Fibroblast of lung (primary cell): ENCODE data around the gene FAM184A. TPM values are rescaled to one million over a fixed set of nuclear protein-coding genes. Genes with fewer than 3 reads are reported as not detected.

Source experiments
- DNase-seq, 2 donors: peaks; one replicate each; pipeline versions ENCODE4 v3.0.0 to v3.0.0-alpha.2; 2010; ENCODE audit warnings: low read depth in 2 of 2
- H2AFZ ChIP-seq: 2 replicates; pipeline ENCODE4 v1.5.1; 2012; ENCODE audit warnings: low read length, control low read depth, inconsistent platforms
- H3K27ac ChIP-seq: 2 replicates; pipeline ENCODE4 v1.5.1; 2011; ENCODE audit warnings: low read length, control low read depth; ENCODE audit not compliant: insufficient read depth
- H3K27me3 ChIP-seq: 2 replicates; pipeline ENCODE4 v1.5.1; 2011; ENCODE audit warnings: mild to moderate bottlenecking, low read length; ENCODE audit not compliant: control insufficient read depth, insufficient read depth
- H3K36me3 ChIP-seq: 2 replicates; pipeline ENCODE4 v1.5.1; 2011; ENCODE audit warnings: low read length; ENCODE audit not compliant: control insufficient read depth, insufficient read depth
- H3K4me1 ChIP-seq: 2 replicates; pipeline ENCODE4 v1.5.1; 2011; ENCODE audit warnings: low read length; ENCODE audit not compliant: control insufficient read depth, insufficient read depth; ENCODE audit errors: extremely low read depth
- H3K4me2 ChIP-seq: 2 replicates; pipeline ENCODE4 v1.5.1; 2011; ENCODE audit warnings: low read length, control low read depth; ENCODE audit not compliant: insufficient read depth; ENCODE audit errors: extremely low read depth
- H3K4me3 ChIP-seq, 4 experiments: fragments of 200-600 bp in 1 of 4; sonication (generic) in 1 of 4; replicated peaks in 1 of 4; 2 replicates each; pipeline ENCODE4 v1.5.1; 2011 to 2016; ENCODE audit warnings: low read length in 4 of 4, low read depth in 3 of 4, mild to moderate bottlenecking in 3 of 4, control low read depth in 2 of 4, inconsistent platforms in 1 of 4, mixed read lengths in 1 of 4; ENCODE audit not compliant: insufficient read depth in 1 of 4; ENCODE audit errors: control extremely low read depth in 1 of 4
- H3K79me2 ChIP-seq: 2 replicates; pipeline ENCODE4 v1.5.1; 2012; ENCODE audit warnings: mild to moderate bottlenecking, low read length, inconsistent platforms; ENCODE audit not compliant: control insufficient read depth, insufficient read depth
- H3K9ac ChIP-seq: 2 replicates; pipeline ENCODE4 v1.5.1; 2011; ENCODE audit warnings: mild to moderate bottlenecking, low read length, control low read depth; ENCODE audit not compliant: insufficient read depth
- H3K9me3 ChIP-seq: 2 replicates; pipeline ENCODE4 v1.5.1; 2012; ENCODE audit warnings: low read depth, low read length; ENCODE audit not compliant: control insufficient read depth, insufficient read depth
- H4K20me1 ChIP-seq: 2 replicates; pipeline ENCODE4 v1.5.1; 2011; ENCODE audit warnings: low read length; ENCODE audit not compliant: control insufficient read depth, insufficient read depth; ENCODE audit errors: extremely low read depth
- CTCF ChIP-seq, 2 donors: IDR thresholded peaks in 1 of 2; conservative IDR thresholded peaks in 1 of 2; 1 replicate in 1 of 2; 2 replicates in 1 of 2; pipeline ENCODE4 v1.5.1; 2011 to 2012; ENCODE audit warnings: low read length in 2 of 2, control low read depth in 1 of 2, inconsistent platforms in 1 of 2, low read depth in 1 of 2, mild to moderate bottlenecking in 1 of 2
- EZH2 ChIP-seq: IDR thresholded peaks from 2 replicates; pipeline ENCODE4 v1.5.1; 2012; ENCODE audit warnings: low read length, control low read depth, mild to moderate bottlenecking; ENCODE audit errors: missing control alignments
- polyA plus RNA-seq, 2 donors: library from polyadenylated mRNA; depleted of rRNA in 1 of 2; stranded (reverse) in 1 of 2; unstranded in 1 of 2; fragments of >200 nt; gene quantifications; 2 replicates each; pipeline ENCODE4 v1.2.1, GENCODE V29; 2011 to 2012; ENCODE audit warnings: missing spikeins in 1 of 2
- total RNA-seq: library from RNA; depleted of rRNA; stranded (reverse); fragments of >200 nt; gene quantifications from 2 replicates; pipeline ENCODE4 v1.2.1, GENCODE V29; 2014

Gene FAM184A
- total and polyA plus RNA-seq, 2 donors (not counting 1 experiment from before 2014, with no cell fraction given) = 0.09 to 1.7 TPM

GRCh38 chr6:119126140-119126539, 47.7 kb upstream of the FAM184A start:
- TF ChIP-seq EZH2 (no peak), CTCF (conservative IDR thresholded peaks at IDR 0.05 in 1 of 2, IDR thresholded peaks at IDR 0.05 in 1 of 2; ENCODE audit: low read depth in 1 of 2, low read length in 2 of 2) (no peak)
- DNase-seq = no peak
- Histone ChIP-seq H2AFZ (no peak overlapping the region), H3K79me2 (no peaks in the 10 kb centered on the region), H3K9ac (no peak overlapping the region), H3K9me3 (no peaks in the 10 kb centered on the region), H3K4me1 (peaks cover 2% of the 10 kb centered on the region), H3K27ac (no peak overlapping the region), H3K27me3 (no peaks in the 10 kb centered on the region), H3K4me2 (no peak overlapping the region), H3K36me3 (no peaks in the 10 kb centered on the region), H4K20me1 (no peaks in the 10 kb centered on the region), H3K4me3 (no peak overlapping the region)

DNA sequence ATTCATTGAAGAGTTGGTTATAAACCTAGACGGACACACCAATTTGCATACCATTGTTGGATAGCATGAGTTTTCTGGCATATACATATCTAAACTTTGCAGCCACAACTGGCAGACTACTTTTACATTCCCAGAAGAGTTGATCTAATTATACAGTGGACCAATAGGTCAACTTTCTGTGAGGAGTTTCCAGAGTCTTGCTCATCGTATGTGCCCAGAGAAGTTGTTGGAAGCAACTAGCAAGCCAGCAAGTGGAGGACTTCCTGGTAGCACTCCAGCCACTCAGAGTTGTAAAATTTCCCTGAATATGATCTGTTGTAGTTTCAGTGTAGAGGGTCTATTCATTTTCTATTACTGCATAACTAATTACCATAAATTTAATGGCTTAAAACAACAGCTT, 47.1 kb upstream of the FAM184A start:
- H4K20me1 ChIP-seq = no peaks in the 10 kb centered on the region
- no peaks in the 10 kb centered on the region for H3K36me3 ChIP-seq
- H3K27ac ChIP-seq = no peak overlapping the region
- no peak overlapping the region for H2AFZ ChIP-seq
- H3K79me2 ChIP-seq = no peaks in the 10 kb centered on the region
- no peak overlapping the region for H3K4me3 ChIP-seq
- H3K4me1 ChIP-seq = peaks cover 2% of the 10 kb centered on the region
- H3K9me3 ChIP-seq = no peaks in the 10 kb centered on the region
- no peak for TF ChIP-seq EZH2
- no peak for TF ChIP-seq CTCF (conservative IDR thresholded peaks at IDR 0.05 in 1 of 2, IDR thresholded peaks at IDR 0.05 in 1 of 2; ENCODE audit: low read depth in 1 of 2, low read length in 2 of 2)
- no peak overlapping the region for H3K4me2 ChIP-seq
- no peak for DNase-seq
- no peaks in the 10 kb centered on the region for H3K27me3 ChIP-seq
- H3K9ac ChIP-seq = no peak overlapping the region

GRCh38 chr6:119124079-119124824, 45.8 kb upstream of the FAM184A start:
- Histone ChIP-seq H2AFZ (no peak overlapping the region), H3K79me2 (no peaks in the 10 kb centered on the region), H3K4me3 (no peak overlapping the region), H3K9ac (no peak overlapping the region), H3K4me2 (no peak overlapping the region), H3K36me3 (no peaks in the 10 kb centered on the region), H3K27me3 (no peaks in the 10 kb centered on the region), H3K4me1 (peaks cover 2% of the 10 kb centered on the region), H3K27ac (no peak overlapping the region), H4K20me1 (no peaks in the 10 kb centered on the region), H3K9me3 (no peaks in the 10 kb centered on the region)
- DNase-seq = no peak
- TF ChIP-seq CTCF (conservative IDR thresholded peaks at IDR 0.05 in 1 of 2, IDR thresholded peaks at IDR 0.05 in 1 of 2; ENCODE audit: low read depth in 1 of 2, low read length in 2 of 2) = no peak
- TF ChIP-seq EZH2 = no peak
